ENCODE data around the gene S100A4. TPM values are rescaled to one million over a fixed set of nuclear protein-coding genes. Genes with fewer than 3 reads are reported as not detected.
A peak's percentile ranks its signal among the peaks of the same experiment; 100 is the strongest.
"Not testable (repeated sequence)": the region's sequence is repeated elsewhere in the genome, so short reads cannot be mapped to it uniquely, and the experiment has no call there.

Gene S100A4
- total and polyA plus RNA-seq, 7 donors = 27.0 to 155 (median 54.7) TPM

DNA sequence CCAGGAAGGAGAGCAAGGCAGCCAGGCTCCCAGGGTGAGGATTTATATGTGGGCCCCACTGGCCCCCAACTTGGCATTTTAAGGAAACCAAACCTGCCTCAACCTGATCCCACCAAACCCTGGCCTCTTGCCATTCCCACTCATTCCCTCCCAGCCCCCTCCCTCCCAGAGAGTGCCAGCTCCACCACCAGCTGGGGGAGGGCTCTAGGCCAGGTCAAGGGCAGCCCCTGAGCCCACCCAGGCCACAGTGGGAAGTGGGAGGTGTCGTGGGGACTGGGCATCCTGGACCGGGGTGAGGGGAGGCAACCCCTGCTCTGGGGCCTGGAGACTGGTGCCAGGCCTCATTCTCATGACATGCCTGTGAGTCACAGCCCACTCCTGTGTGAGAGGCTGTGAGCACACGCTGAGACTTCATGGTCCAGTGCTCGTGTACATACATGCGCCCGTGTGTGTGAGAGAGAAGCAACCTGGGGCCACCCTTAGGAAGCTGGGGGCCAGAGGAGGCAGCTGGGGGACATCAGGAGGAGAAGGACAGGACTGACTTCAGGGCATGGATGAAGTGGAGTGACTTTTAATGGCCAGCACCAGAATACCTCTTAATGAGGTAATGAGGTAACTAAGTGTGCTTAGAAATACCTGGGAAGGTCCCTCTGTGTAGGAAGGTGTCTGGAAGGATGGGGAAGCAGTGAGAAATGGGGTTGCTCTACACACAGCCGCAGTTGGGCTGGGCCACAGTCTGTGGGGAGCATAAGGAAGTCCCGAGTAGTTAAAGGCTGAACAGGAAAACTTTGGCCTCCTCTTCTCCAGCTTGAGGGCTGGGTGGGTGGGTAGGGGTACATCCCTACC is 20.1 kb upstream of the S100A4 start, which contains the start of gene S100A2:
Gene S100A2 (minus strand): TSS at position 316 of the 846 bp plus-strand sequence. CDS start 1,967 bp downstream, outside the sequence.
- ATAC-seq (peak; percentile 57 to 73 (median 68)), DNase-seq (peak; percentile 72 to 75)
- H3K4me1 ChIP-seq = peaks cover 32% of the 10 kb centered on the region
- peak within 1 kb of the TSS; percentile 88 for H3K27ac ChIP-seq
- no peak within 1 kb of the TSS for H3K4me3 ChIP-seq
- TF ChIP-seq, protein P1, sequence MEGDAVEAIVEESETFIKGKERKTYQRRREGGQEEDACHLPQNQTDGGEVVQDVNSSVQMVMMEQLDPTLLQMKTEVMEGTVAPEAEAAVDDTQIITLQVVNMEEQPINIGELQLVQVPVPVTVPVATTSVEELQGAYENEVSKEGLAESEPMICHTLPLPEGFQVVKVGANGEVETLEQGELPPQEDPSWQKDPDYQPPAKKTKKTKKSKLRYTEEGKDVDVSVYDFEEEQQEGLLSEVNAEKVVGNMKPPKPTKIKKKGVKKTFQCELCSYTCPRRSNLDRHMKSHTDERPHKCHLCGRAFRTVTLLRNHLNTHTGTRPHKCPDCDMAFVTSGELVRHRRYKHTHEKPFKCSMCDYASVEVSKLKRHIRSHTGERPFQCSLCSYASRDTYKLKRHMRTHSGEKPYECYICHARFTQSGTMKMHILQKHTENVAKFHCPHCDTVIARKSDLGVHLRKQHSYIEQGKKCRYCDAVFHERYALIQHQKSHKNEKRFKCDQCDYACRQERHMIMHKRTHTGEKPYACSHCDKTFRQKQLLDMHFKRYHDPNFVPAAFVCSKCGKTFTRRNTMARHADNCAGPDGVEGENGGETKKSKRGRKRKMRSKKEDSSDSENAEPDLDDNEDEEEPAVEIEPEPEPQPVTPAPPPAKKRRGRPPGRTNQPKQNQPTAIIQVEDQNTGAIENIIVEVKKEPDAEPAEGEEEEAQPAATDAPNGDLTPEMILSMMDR (IDR thresholded peaks at IDR 0.05) = no peak
- no peaks in the 10 kb centered on the region for H3K27me3 ChIP-seq (ENCODE audit: insufficient read depth in 3 of 3, low read length in 2 of 3)
- no peaks in the 10 kb centered on the region for H3K9me3 ChIP-seq
- intact Hi-C loops (cut with DNase I) = loop anchor here (2.0 to 5.0 kb wide), 2 partner anchors 55 to 213 kb away; no protein-coding TSS in a partner anchor
- WGBS, 3 donors = 49 to 71% (median 53%) methylated on average over 8 of the region's 8 CpGs
- H3K36me3 ChIP-seq (ENCODE audit: insufficient read depth in 1 of 2, low read depth in 1 of 2) = no peaks in the 10 kb centered on the region

DNA sequence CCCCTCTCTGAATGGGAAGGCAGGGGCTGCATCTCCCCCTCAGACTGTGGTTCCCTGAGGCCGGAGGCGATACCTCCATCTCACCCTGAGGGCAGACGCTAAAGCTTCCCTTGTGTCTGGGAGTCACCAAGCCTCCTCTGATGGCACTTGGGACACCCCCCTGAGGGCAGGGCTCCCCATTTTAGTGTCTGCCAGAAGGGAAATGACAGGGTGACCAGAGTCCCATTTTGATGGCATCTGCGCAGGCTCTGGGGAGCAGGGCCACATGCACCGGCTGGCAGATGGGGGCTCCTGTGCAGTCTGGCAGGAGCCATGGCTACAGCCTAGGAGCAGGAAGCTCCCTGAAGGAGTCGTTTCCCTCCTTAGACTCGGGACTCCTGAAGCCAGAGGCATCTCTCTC is 18.4 kb upstream of the S100A4 start:
- TF ChIP-seq, protein P1 (IDR thresholded peaks at IDR 0.05) = no peak
- DNase-seq = peak in 1 of 2 donors; percentile 16
- no peaks in the 10 kb centered on the region for H3K27me3 ChIP-seq (ENCODE audit: insufficient read depth in 3 of 3, low read length in 2 of 3)
- intact Hi-C loops (cut with DNase I) = no loop called here
- no peak overlapping the region for H3K27ac ChIP-seq
- peaks cover 32% of the 10 kb centered on the region for H3K4me1 ChIP-seq
- 87 to 95% (median 92%) methylated on average over 7 of the region's 7 CpGs for WGBS, 3 donors
- no peak for ATAC-seq
- no peaks in the 10 kb centered on the region for H3K9me3 ChIP-seq
- no peaks in the 10 kb centered on the region for H3K36me3 ChIP-seq (ENCODE audit: insufficient read depth in 1 of 2, low read depth in 1 of 2)
- no peak overlapping the region for H3K4me3 ChIP-seq

DNA sequence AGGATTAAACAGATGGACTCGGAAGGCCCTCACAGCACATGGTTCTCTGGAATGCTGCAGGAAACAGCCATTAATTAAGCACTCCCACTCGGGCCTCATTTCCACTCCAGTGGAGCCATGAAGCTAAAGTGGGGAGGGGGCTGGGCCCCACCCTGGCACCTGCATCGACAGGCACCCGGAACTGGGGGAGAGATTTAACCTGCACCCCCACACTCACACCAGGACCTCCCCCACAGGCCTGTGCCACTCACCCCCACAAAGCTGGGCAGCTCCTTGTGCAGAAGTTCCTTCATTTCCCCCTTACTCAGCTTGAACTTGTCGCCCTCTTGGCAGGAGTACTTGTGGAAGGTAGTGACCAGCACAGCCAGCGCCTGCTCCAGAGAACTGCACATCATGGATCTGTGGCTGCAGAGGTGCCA is 17.9 kb upstream of the S100A4 start:
- Histone ChIP-seq H3K4me3 (no peak overlapping the region), H3K27me3 (ENCODE audit: insufficient read depth in 3 of 3, low read length in 2 of 3) (no peaks in the 10 kb centered on the region), H3K36me3 (ENCODE audit: insufficient read depth in 1 of 2, low read depth in 1 of 2) (no peaks in the 10 kb centered on the region), H3K9me3 (no peaks in the 10 kb centered on the region), H3K4me1 (peaks cover 32% of the 10 kb centered on the region), H3K27ac (no peak overlapping the region)
- WGBS, 3 donors = 73 to 75% (median 73%) methylated on average over 6 of the region's 6 CpGs
- intact Hi-C loops (cut with DNase I) = no loop called here
- TF ChIP-seq, protein P1 (IDR thresholded peaks at IDR 0.05) = no peak
- no peak for ATAC-seq
- DNase-seq = peak in 1 of 2 donors; percentile 30

DNA sequence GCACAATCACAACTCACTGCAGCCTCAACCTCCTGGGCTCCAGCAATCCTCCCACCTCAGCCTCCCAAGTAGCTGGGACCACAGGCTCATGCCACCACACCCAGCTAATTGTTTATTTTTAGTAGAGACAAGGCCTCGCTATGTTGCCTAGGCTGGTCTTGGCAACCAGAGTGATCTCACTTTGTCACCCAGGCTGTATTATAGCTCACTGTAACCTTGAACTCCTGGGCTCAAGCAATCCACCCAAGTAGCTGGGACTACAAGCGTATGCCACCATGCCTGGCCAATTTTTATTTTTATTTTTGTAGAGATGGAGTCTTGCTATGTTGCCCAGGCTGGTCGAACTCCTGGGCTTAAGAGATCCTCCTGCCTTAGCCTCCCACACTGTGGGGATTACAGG is 16.4 kb upstream of the S100A4 start:
- H3K36me3 ChIP-seq (ENCODE audit: insufficient read depth in 1 of 2, low read depth in 1 of 2); ATAC-seq; H3K4me3 ChIP-seq; H3K27ac ChIP-seq; DNase-seq; H3K9me3 ChIP-seq; H3K27me3 ChIP-seq (ENCODE audit: insufficient read depth in 3 of 3, low read length in 2 of 3); intact Hi-C loops (cut with DNase I): not testable (repeated sequence)
- H3K4me1 ChIP-seq = peaks cover 19% of the 10 kb centered on the region
- WGBS, 3 donors = 62 to 91% (median 69%) methylated on average over 3 of the region's 3 CpGs

DNA sequence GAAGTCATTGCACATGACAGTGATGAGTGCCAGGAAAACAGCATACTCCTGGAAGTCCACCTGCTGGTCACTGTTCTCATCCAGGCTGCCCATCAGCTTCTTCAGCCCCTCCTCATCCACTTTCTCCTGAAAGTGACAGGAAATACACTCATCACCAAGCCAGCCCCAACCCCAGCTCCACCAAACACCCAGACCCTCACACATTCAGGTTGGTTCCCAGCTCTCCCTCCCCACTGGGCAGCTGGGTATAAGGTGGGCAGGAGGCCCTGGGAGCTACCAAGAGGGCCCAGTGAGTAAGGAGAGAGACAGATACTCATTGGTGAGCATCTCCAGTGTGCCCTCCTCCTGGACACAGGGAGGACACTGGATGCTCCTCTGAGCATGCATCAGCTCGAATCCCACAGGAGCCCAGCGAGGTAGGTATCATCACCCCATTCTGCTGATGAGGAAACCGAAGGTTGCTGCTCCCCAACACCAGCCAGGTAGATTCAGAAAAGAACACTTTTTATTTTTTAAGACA is 15.9 kb upstream of the S100A4 start:
- no peak overlapping the region for H3K27ac ChIP-seq
- peaks cover 14% of the 10 kb centered on the region for H3K4me1 ChIP-seq
- TF ChIP-seq, protein P1 (IDR thresholded peaks at IDR 0.05) = no peak
- H3K36me3 ChIP-seq (ENCODE audit: insufficient read depth in 1 of 2, low read depth in 1 of 2) = no peaks in the 10 kb centered on the region
- DNase-seq = peak in 1 of 2 donors; percentile 20
- intact Hi-C loops (cut with DNase I) = no loop called here
- WGBS, 3 donors = 95 to 98% (median 96%) methylated on average over 3 of the region's 3 CpGs
- no peak overlapping the region for H3K4me3 ChIP-seq
- ATAC-seq = no peak
- no peaks in the 10 kb centered on the region for H3K27me3 ChIP-seq (ENCODE audit: insufficient read depth in 3 of 3, low read length in 2 of 3)
- H3K9me3 ChIP-seq = no peaks in the 10 kb centered on the region
